Activated T-helper 2 cell treated with anti-CD3 and anti-CD28 coated beads, Interferon-gamma antibody, Interleukin-2, Interleukin-4, amounts not matched to agents 10 μg/mL and 5 μg/mL and 100 μg/mL, durations not matched to agents 14 hours and 24 hours and 36 hours (primary cell): ENCODE measurements around the gene LEF1. TPM values are rescaled to one million over a fixed set of nuclear protein-coding genes. Genes with fewer than 3 reads are reported as not detected.
A peak's percentile ranks its signal among the peaks of the same experiment; 100 is the strongest.

Experiments
- DNase-seq: peaks from one replicate; pipeline ENCODE4 v3.0.0; 2021; ENCODE audit warnings: low spot score
- H3K27ac Mint-ChIP-seq: one replicate; pipeline ENCODE4 v1.8.0; 2021; ENCODE audit warnings: mixed read lengths
- H3K27me3 Mint-ChIP-seq: one replicate; pipeline ENCODE4 v1.8.0; 2021; ENCODE audit warnings: low read depth, mixed read lengths
- H3K36me3 Mint-ChIP-seq: one replicate; pipeline ENCODE4 v1.8.0; 2021; ENCODE audit warnings: low read depth, mixed read lengths
- H3K4me1 Mint-ChIP-seq: one replicate; pipeline ENCODE4 v1.8.0; 2021; ENCODE audit warnings: low read depth, mixed read lengths
- H3K4me3 Mint-ChIP-seq: one replicate; pipeline ENCODE4 v1.8.0; 2021; ENCODE audit warnings: low read depth, mild to moderate bottlenecking, moderate library complexity, mixed read lengths
- H3K9me3 Mint-ChIP-seq: one replicate; pipeline ENCODE4 v1.8.0; 2021; ENCODE audit warnings: mixed read lengths
- intact Hi-C: fragments of 100-400 bp; cut with micrococcal nuclease; formaldehyde crosslinking; loops from one replicate; pipeline ENCODE4 v1.15.1; 2023
- total RNA-seq: library from RNA; stranded (reverse); gene quantifications from 2 replicates; pipeline ENCODE4 v1.2.3, GENCODE V29; 2022

LEF1 gene
- total RNA-seq, 1 donor from 2014 or later = 77.0 TPM

GRCh38 chr4:108193886-108194672, 25.3 kb upstream of the LEF1 start:
- Mint-ChIP-seq H3K4me3 (no peak overlapping the region), H3K27ac (no peak overlapping the region), H3K9me3 (no peaks in the 10 kb centered on the region), H3K36me3 (no peaks in the 10 kb centered on the region), H3K4me1 (peaks cover 6% of the 10 kb centered on the region), H3K27me3 (no peaks in the 10 kb centered on the region)
- intact Hi-C loops = no loop called here
- DNase-seq = no peak

- no peak for DNase-seq
- H3K27me3 Mint-ChIP-seq = no peaks in the 10 kb centered on the region
- H3K27ac Mint-ChIP-seq = no peak overlapping the region
- H3K36me3 Mint-ChIP-seq = no peaks in the 10 kb centered on the region
- intact Hi-C loops = no loop called here
- no peaks in the 10 kb centered on the region for H3K9me3 Mint-ChIP-seq
- H3K4me1 Mint-ChIP-seq = peaks cover 6% of the 10 kb centered on the region
- H3K4me3 Mint-ChIP-seq = no peak overlapping the region
Observed at GRCh38 chr4:108192935-108193334, 24.2 kb upstream of the LEF1 start.

GRCh38 chr4:108192056-108192455, 23.3 kb upstream of the LEF1 start:
- Mint-ChIP-seq H3K27me3 (peaks cover 2% of the 10 kb centered on the region), H3K27ac (no peak overlapping the region), H3K4me1 (peaks cover 6% of the 10 kb centered on the region), H3K36me3 (no peaks in the 10 kb centered on the region), H3K9me3 (no peaks in the 10 kb centered on the region), H3K4me3 (no peak overlapping the region)
- DNase-seq = no peak
- intact Hi-C loops = no loop called here

GRCh38 chr4:108191269-108191914, 22.7 kb upstream of the LEF1 start:
- Mint-ChIP-seq H3K27me3 (peaks cover 2% of the 10 kb centered on the region), H3K9me3 (no peaks in the 10 kb centered on the region), H3K4me3 (no peak overlapping the region), H3K4me1 (peaks cover 6% of the 10 kb centered on the region), H3K27ac (no peak overlapping the region), H3K36me3 (no peaks in the 10 kb centered on the region)
- intact Hi-C loops = no loop called here
- no peak for DNase-seq

GRCh38 chr4:108188770-108189169, 20.0 kb upstream of the LEF1 start:
- intact Hi-C loops = no loop called here
- no peaks in the 10 kb centered on the region for H3K9me3 Mint-ChIP-seq
- no peak overlapping the region for H3K27ac Mint-ChIP-seq
- no peak for DNase-seq
- H3K27me3 Mint-ChIP-seq = peaks cover 2% of the 10 kb centered on the region
- peaks cover 7% of the 10 kb centered on the region for H3K4me1 Mint-ChIP-seq
- no peaks in the 10 kb centered on the region for H3K36me3 Mint-ChIP-seq
- no peak overlapping the region for H3K4me3 Mint-ChIP-seq

- no peak for DNase-seq
- intact Hi-C loops = no loop called here
- H3K9me3 Mint-ChIP-seq = no peaks in the 10 kb centered on the region
- no peak overlapping the region for H3K4me3 Mint-ChIP-seq
- H3K4me1 Mint-ChIP-seq = peaks cover 2% of the 10 kb centered on the region
- peaks cover 10% of the 10 kb centered on the region for H3K27me3 Mint-ChIP-seq
- no peaks in the 10 kb centered on the region for H3K36me3 Mint-ChIP-seq
- H3K27ac Mint-ChIP-seq = no peak overlapping the region
Observed at GRCh38 chr4:108185252-108185651, 16.5 kb upstream of the LEF1 start.

- intact Hi-C loops = no loop called here
- H3K27ac Mint-ChIP-seq = no peak overlapping the region
- H3K4me1 Mint-ChIP-seq = peaks cover 2% of the 10 kb centered on the region
- peaks cover 12% of the 10 kb centered on the region for H3K27me3 Mint-ChIP-seq
- H3K9me3 Mint-ChIP-seq = no peaks in the 10 kb centered on the region
- no peak overlapping the region for H3K4me3 Mint-ChIP-seq
- H3K36me3 Mint-ChIP-seq = no peaks in the 10 kb centered on the region
- no peak for DNase-seq
Observed at GRCh38 chr4:108184453-108185049, 15.8 kb upstream of the LEF1 start.

- no peak for DNase-seq
Observed at GRCh38 chr4:108181704-108182103, 13.0 kb upstream of the LEF1 start.

GRCh38 chr4:108180513-108180912, 11.8 kb upstream of the LEF1 start:
- intact Hi-C loops = no loop called here
- Mint-ChIP-seq H3K4me1 (peaks cover 6% of the 10 kb centered on the region), H3K27me3 (peaks cover 10% of the 10 kb centered on the region), H3K4me3 (no peak overlapping the region), H3K27ac (no peak overlapping the region), H3K36me3 (peaks cover 4% of the 10 kb centered on the region), H3K9me3 (no peaks in the 10 kb centered on the region)
- no peak for DNase-seq

More at GRCh38 chr4:108181704-108182103, 13.0 kb upstream of the LEF1 start:
- H3K9me3 Mint-ChIP-seq = no peaks in the 10 kb centered on the region
- H3K4me1 Mint-ChIP-seq = peaks cover 2% of the 10 kb centered on the region
- no peaks in the 10 kb centered on the region for H3K36me3 Mint-ChIP-seq
- no peak overlapping the region for H3K27ac Mint-ChIP-seq
- intact Hi-C loops = no loop called here
- H3K27me3 Mint-ChIP-seq = peaks cover 10% of the 10 kb centered on the region
- H3K4me3 Mint-ChIP-seq = no peak overlapping the region

- Mint-ChIP-seq H3K4me1 (peaks cover 24% of the 10 kb centered on the region), H3K27ac (no peak overlapping the region), H3K4me3 (no peak overlapping the region), H3K36me3 (peaks cover 4% of the 10 kb centered on the region), H3K27me3 (peaks cover 14% of the 10 kb centered on the region), H3K9me3 (no peaks in the 10 kb centered on the region)
- intact Hi-C loops = loop anchor here (1.0 kb wide), 1 partner anchor 308 kb away; no protein-coding TSS in a partner anchor
- no peak for DNase-seq
Observed at GRCh38 chr4:108175966-108176365, 7.2 kb upstream of the LEF1 start.

- no peaks in the 10 kb centered on the region for H3K9me3 Mint-ChIP-seq
- no peak for DNase-seq
- H3K4me1 Mint-ChIP-seq = peaks cover 35% of the 10 kb centered on the region
- peaks cover 15% of the 10 kb centered on the region for H3K27me3 Mint-ChIP-seq
- H3K4me3 Mint-ChIP-seq = no peak overlapping the region
- H3K36me3 Mint-ChIP-seq = peaks cover 4% of the 10 kb centered on the region
- intact Hi-C loops = loop anchor here (5.0 kb wide), 2 partner anchors 38 to 397 kb away; no protein-coding TSS in a partner anchor
- no peak overlapping the region for H3K27ac Mint-ChIP-seq
Observed at GRCh38 chr4:108174856-108175255, 6.1 kb upstream of the LEF1 start.

GRCh38 chr4:108173599-108174057, 4.9 kb upstream of the LEF1 start:
- H3K4me3 Mint-ChIP-seq = peak overlapping the region; percentile 87
- peaks cover 45% of the 10 kb centered on the region for H3K4me1 Mint-ChIP-seq
- no peaks in the 10 kb centered on the region for H3K9me3 Mint-ChIP-seq
- DNase-seq = no peak
- intact Hi-C loops = loop anchor here (1.0 to 5.0 kb wide), 3 partner anchors 36 to 399 kb away; no protein-coding TSS in a partner anchor
- H3K27ac Mint-ChIP-seq = peak overlapping the region; percentile 79
- H3K36me3 Mint-ChIP-seq = peaks cover 4% of the 10 kb centered on the region
- H3K27me3 Mint-ChIP-seq = peaks cover 22% of the 10 kb centered on the region
